ENCODE data around the gene INVS.

DNA sequence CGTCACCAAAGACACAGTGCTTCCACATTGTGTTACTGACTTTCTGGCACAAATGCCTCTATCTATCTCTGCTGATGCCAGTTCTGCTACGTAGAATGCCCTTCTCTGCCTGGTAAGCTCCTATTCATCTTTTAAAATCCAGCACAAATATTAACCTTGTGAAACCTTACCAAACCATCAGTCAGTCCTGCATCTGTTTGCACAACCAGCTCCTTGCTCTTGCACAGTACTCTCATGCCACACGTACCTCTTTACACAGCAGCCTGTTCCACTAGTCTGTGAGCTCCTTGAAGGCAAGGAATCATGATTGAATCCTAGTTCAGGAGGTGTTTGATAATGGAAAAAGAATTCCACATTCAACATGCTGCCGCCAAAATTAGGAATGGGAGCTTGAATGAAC, 197.4 kb downstream of the INVS start:
- TF ChIP-seq, protein P1, sequence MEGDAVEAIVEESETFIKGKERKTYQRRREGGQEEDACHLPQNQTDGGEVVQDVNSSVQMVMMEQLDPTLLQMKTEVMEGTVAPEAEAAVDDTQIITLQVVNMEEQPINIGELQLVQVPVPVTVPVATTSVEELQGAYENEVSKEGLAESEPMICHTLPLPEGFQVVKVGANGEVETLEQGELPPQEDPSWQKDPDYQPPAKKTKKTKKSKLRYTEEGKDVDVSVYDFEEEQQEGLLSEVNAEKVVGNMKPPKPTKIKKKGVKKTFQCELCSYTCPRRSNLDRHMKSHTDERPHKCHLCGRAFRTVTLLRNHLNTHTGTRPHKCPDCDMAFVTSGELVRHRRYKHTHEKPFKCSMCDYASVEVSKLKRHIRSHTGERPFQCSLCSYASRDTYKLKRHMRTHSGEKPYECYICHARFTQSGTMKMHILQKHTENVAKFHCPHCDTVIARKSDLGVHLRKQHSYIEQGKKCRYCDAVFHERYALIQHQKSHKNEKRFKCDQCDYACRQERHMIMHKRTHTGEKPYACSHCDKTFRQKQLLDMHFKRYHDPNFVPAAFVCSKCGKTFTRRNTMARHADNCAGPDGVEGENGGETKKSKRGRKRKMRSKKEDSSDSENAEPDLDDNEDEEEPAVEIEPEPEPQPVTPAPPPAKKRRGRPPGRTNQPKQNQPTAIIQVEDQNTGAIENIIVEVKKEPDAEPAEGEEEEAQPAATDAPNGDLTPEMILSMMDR (IDR thresholded peaks at IDR 0.05) = no peak
- TF ChIP-seq POLR2A (IDR thresholded peaks at IDR 0.05) (no peak), POLR2AphosphoS5 (IDR thresholded peaks at IDR 0.05) (no peak)

Data from upper lobe of left lung (tissue), 4 donors.